CD14-positive monocyte (primary cell): Measurements from ENCODE around the gene PREX1. TPM values are rescaled to one million over a fixed set of nuclear protein-coding genes. Genes with fewer than 3 reads are reported as not detected.
A peak's percentile ranks its signal among the peaks of the same experiment; 100 is the strongest.

Experiments
- DNase-seq, 3 donors: peaks; one replicate each; pipeline ENCODE4 v3.0.0-alpha.2; 2011 to 2022
- H2AFZ ChIP-seq: 2 replicates; pipeline ENCODE4 v1.6.0; 2012; ENCODE audit warnings: mild to moderate bottlenecking, low read depth, low read length, inconsistent platforms; ENCODE audit not compliant: insufficient read depth, poor library complexity, severe bottlenecking
- H3K27ac ChIP-seq, 2 donors: 1 replicate in 1 of 2; 2 replicates in 1 of 2; pipeline ENCODE4 v1.5.1; 2012 to 2013; ENCODE audit warnings: low read length in 2 of 2, control low read depth in 1 of 2, inconsistent platforms in 1 of 2, low read depth in 1 of 2, mild to moderate bottlenecking in 1 of 2
- H3K27me3 ChIP-seq, 2 donors: one replicate each; pipeline versions ENCODE4 v1.6.0 to v1.6.1; 2011 to 2013; ENCODE audit warnings: low read length in 2 of 2; ENCODE audit not compliant: control insufficient read depth in 2 of 2, insufficient read depth in 2 of 2
- H3K36me3 ChIP-seq, 2 donors: replicated peaks in 1 of 2; 1 replicate in 1 of 2; 2 replicates in 1 of 2; pipeline versions ENCODE4 v1.5.1 to v1.6.1; 2012 to 2013; ENCODE audit warnings: low read length in 2 of 2, control low read depth in 1 of 2, inconsistent platforms in 1 of 2, mild to moderate bottlenecking in 1 of 2; ENCODE audit not compliant: insufficient read depth in 2 of 2, control insufficient read depth in 1 of 2
- H3K4me1 ChIP-seq, 2 donors: 1 replicate in 1 of 2; 2 replicates in 1 of 2; pipeline versions ENCODE4 v1.5.1 to v1.6.1; 2012 to 2013; ENCODE audit warnings: low read length in 2 of 2, control low read depth in 1 of 2, inconsistent platforms in 1 of 2, mild to moderate bottlenecking in 1 of 2, moderate library complexity in 1 of 2; ENCODE audit not compliant: insufficient read depth in 2 of 2, control insufficient read depth in 1 of 2
- H3K4me2 ChIP-seq: replicated peaks from 2 replicates; pipeline ENCODE3; 2012; ENCODE audit warnings: low read length, moderate library complexity, mild to moderate bottlenecking; ENCODE audit not compliant: poor library complexity, severe bottlenecking; ENCODE audit errors: extremely low read depth
- H3K4me3 ChIP-seq, 3 experiments: fragments of 200-600 bp in 1 of 3; sonication (generic) in 1 of 3; replicated peaks in 1 of 3; 1 replicate in 2 of 3; 2 replicates in 1 of 3; pipeline ENCODE4 v1.5.1; 2011 to 2013; ENCODE audit warnings: low read length in 3 of 3, mild to moderate bottlenecking in 3 of 3, control low read depth in 2 of 3, low read depth in 2 of 3, inconsistent platforms in 1 of 3, moderate library complexity in 1 of 3
- H3K79me2 ChIP-seq: 2 replicates; pipeline ENCODE4 v1.6.0; 2012; ENCODE audit warnings: mild to moderate bottlenecking, control low read depth, inconsistent platforms, low read length, moderate library complexity; ENCODE audit not compliant: insufficient read depth
- H3K9ac ChIP-seq: 2 replicates; pipeline ENCODE4 v1.6.0; 2017; ENCODE audit warnings: low read length, mild to moderate bottlenecking; ENCODE audit not compliant: insufficient read depth, poor library complexity, severe bottlenecking
- H3K9me3 ChIP-seq, 2 donors: replicated peaks in 1 of 2; 1 replicate in 1 of 2; 2 replicates in 1 of 2; pipeline versions ENCODE4 v1.5.1 to v1.6.1; 2012 to 2013; ENCODE audit warnings: low read length in 2 of 2, control low read depth in 1 of 2; ENCODE audit not compliant: control insufficient read depth in 1 of 2, insufficient read depth in 1 of 2
- H4K20me1 ChIP-seq: 2 replicates; pipeline ENCODE4 v1.6.0; 2012; ENCODE audit warnings: mild to moderate bottlenecking, low read length, control low read depth, moderate library complexity; ENCODE audit not compliant: insufficient read depth
- H3K27ac Mint-ChIP-seq, 7 donors: one replicate each; pipeline ENCODE4 v1.8.0; 2020; ENCODE audit warnings: mild to moderate bottlenecking in 7 of 7, mixed read lengths in 7 of 7, moderate library complexity in 6 of 7, inconsistent platforms in 2 of 7
- H3K27me3 Mint-ChIP-seq, 3 donors: one replicate each; pipeline ENCODE4 v1.8.0; 2021 to 2022; ENCODE audit warnings: low read depth in 3 of 3, mild to moderate bottlenecking in 3 of 3, mixed read lengths in 3 of 3, moderate library complexity in 3 of 3, inconsistent platforms in 1 of 3
- H3K36me3 Mint-ChIP-seq, 2 donors: one replicate each; pipeline ENCODE4 v1.8.0; 2020; ENCODE audit warnings: mixed read lengths in 2 of 2, inconsistent platforms in 1 of 2, mild to moderate bottlenecking in 1 of 2
- H3K4me1 Mint-ChIP-seq: one replicate; pipeline ENCODE4 v1.8.0; 2020; ENCODE audit warnings: mild to moderate bottlenecking, mixed read lengths
- H3K4me3 Mint-ChIP-seq, 2 donors: one replicate each; pipeline ENCODE4 v1.8.0; 2020; ENCODE audit warnings: mild to moderate bottlenecking in 2 of 2, mixed read lengths in 2 of 2, moderate library complexity in 1 of 2
- H3K9me3 Mint-ChIP-seq, 7 donors: one replicate each; pipeline ENCODE4 v1.8.0; 2020 to 2022; ENCODE audit warnings: mixed read lengths in 7 of 7, mild to moderate bottlenecking in 6 of 7, moderate library complexity in 6 of 7, inconsistent platforms in 2 of 7
- CTCF ChIP-seq: fragments of 200-600 bp; IDR thresholded peaks from one replicate; pipeline ENCODE4 v1.8.0; 2022; ENCODE audit warnings: antibody characterized with exemption, mild to moderate bottlenecking
- WGBS: methylation state at CpG from one replicate; pipeline ENCODE4 v1.1.5; 2013; ENCODE audit warnings: missing lambda C conversion rate; ENCODE audit not compliant: insufficient coverage; 5-methylcytosine and 5-hydroxymethylcytosine counted together
- intact Hi-C, 2 donors: fragments of 100-400 bp; cut with micrococcal nuclease; formaldehyde crosslinking; loops; one replicate each; pipeline versions ENCODE4 v1.15.0 to v1.15.1; 2023
- polyA plus RNA-seq, 3 donors: library from polyadenylated mRNA; depleted of rRNA in 1 of 3; unstranded in 2 of 3; stranded (reverse) in 1 of 3; fragments of 300-500 nt in 2 of 3; fragments of >200 nt in 1 of 3; fragmentation: Illumina TruSeq in 2 of 3; gene quantifications; 1 replicate in 2 of 3; 2 replicates in 1 of 3; pipeline ENCODE4 v1.2.3, GENCODE V29; 2012 to 2021

Gene PREX1
- polyA plus RNA-seq, 3 donors = 24.3 to 114 (median 27.5) TPM

DNA sequence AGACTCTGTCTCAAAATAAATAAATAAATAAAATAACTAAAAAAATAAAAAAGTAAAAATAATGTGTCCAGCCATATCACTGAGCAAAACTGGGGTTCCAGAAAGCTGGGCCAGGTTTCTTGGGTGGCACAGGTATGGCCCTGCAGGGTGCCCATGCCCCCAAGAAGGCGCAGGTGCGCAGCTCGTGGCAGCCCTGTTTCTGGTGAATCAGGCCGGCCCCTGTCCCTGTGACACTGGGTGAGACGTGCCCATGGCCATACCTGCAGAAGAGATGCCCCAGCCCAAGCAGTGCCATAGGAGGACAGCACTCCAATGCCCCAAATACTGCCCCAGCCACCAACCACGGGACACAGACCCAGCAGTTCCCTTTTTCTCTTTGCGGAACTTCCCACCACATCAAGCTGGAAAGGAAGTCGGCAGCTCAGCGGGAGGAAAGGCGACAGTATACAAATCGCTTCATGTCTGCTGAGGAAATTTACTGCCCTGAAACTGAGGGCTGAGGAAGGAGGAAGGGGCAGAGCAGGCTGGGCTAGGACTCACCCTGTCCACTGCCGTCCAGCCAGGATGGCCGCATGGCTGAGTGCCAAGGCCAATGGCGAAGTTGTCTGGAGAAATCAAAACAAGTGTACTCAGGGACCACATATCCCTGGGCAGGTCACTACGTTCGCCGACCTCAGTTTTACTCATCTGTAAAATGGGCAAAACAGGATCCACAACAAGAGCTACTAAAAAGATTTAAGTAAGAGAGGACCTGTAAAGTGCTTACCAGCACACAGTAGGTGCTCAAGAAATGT is 55.4 kb downstream of the PREX1 start:
- intact Hi-C loops = loop anchor here (2.0 to 5.0 kb wide), 4 partner anchors 14 to 60 kb away; no protein-coding TSS in a partner anchor
- H2AFZ ChIP-seq = no peak overlapping the region
- peaks cover 0 to 1% (median 0%) of the 10 kb centered on the region in 7 donors for H3K9me3 Mint-ChIP-seq
- H3K4me1 ChIP-seq = peaks cover 97 to 99% of the 10 kb centered on the region in 2 donors
- H3K27me3 Mint-ChIP-seq = no peaks in the 10 kb centered on the region
- peak overlapping the region; percentile 88 to 94 for H3K27ac ChIP-seq
- H4K20me1 ChIP-seq = peaks cover 91% of the 10 kb centered on the region
- peaks cover 56 to 57% of the 10 kb centered on the region in 2 donors for H3K36me3 Mint-ChIP-seq
- H3K9me3 ChIP-seq = no peaks in the 10 kb centered on the region
- H3K4me1 Mint-ChIP-seq = peaks cover 99% of the 10 kb centered on the region
- H3K27ac Mint-ChIP-seq = peak overlapping the region; percentile 98 to 100 (median 99)
- TF ChIP-seq CTCF = no peak
- peak overlapping the region; percentile 28 for H3K9ac ChIP-seq
- H3K4me2 ChIP-seq = peak overlapping the region; percentile 56
- H3K36me3 ChIP-seq = peaks cover 0 to under 1% of the 10 kb centered on the region in 2 donors
- H3K79me2 ChIP-seq = peaks cover 96% of the 10 kb centered on the region
- WGBS = 11% methylated on average over 12 of the region's 17 CpGs
- peak overlapping the region; percentile 27 to 60 for H3K4me3 Mint-ChIP-seq
- H3K4me3 ChIP-seq = no peak overlapping the region
- peak; percentile 95 to 97 (median 97) for DNase-seq
- H3K27me3 ChIP-seq = no peaks in the 10 kb centered on the region

GRCh38 chr20:48771542-48771941 is 56.3 kb downstream of the PREX1 start:
- WGBS = 30% methylated on average over 7 of the region's 10 CpGs
- Histone ChIP-seq H3K27me3 (no peaks in the 10 kb centered on the region), H2AFZ (no peak overlapping the region), H3K9ac (no peak overlapping the region), H3K79me2 (peaks cover 96% of the 10 kb centered on the region), H3K27ac (peak overlapping the region; percentile 88 to 94), H3K4me1 (peaks cover 97 to 99% of the 10 kb centered on the region in 2 donors), H3K4me2 (peak overlapping the region; percentile 56), H3K36me3 (peaks cover 0 to 6% of the 10 kb centered on the region in 2 donors), H4K20me1 (peaks cover 93% of the 10 kb centered on the region), H3K9me3 (no peaks in the 10 kb centered on the region), H3K4me3 (peak overlapping the region in 1 of 3 experiments; percentile 41)
- H3K9me3 Mint-ChIP-seq = peaks cover 0 to 1% (median 0%) of the 10 kb centered on the region in 7 donors
- peaks cover 99% of the 10 kb centered on the region for H3K4me1 Mint-ChIP-seq
- H3K27ac Mint-ChIP-seq = peak overlapping the region; percentile 52 to 100 (median 98)
- H3K36me3 Mint-ChIP-seq = peaks cover 58 to 61% of the 10 kb centered on the region in 2 donors
- no peak for TF ChIP-seq CTCF
- H3K4me3 Mint-ChIP-seq = peak overlapping the region; percentile 15 to 63
- peak in 1 of 3 donors; percentile 54 for DNase-seq
- intact Hi-C loops = loop anchor here (1.0 to 5.0 kb wide), 3 partner anchors 8 to 59 kb away; no protein-coding TSS in a partner anchor
- no peaks in the 10 kb centered on the region for H3K27me3 Mint-ChIP-seq
